ENCODE data around the gene CTNNA3. TPM values are rescaled to one million over a fixed set of nuclear protein-coding genes. Genes with fewer than 3 reads are reported as not detected.

CTNNA3 gene
- total RNA-seq, 4 donors from 2014 or later: 0.47 to 3.3 (median 0.80) TPM; not detected in 1

DNA sequence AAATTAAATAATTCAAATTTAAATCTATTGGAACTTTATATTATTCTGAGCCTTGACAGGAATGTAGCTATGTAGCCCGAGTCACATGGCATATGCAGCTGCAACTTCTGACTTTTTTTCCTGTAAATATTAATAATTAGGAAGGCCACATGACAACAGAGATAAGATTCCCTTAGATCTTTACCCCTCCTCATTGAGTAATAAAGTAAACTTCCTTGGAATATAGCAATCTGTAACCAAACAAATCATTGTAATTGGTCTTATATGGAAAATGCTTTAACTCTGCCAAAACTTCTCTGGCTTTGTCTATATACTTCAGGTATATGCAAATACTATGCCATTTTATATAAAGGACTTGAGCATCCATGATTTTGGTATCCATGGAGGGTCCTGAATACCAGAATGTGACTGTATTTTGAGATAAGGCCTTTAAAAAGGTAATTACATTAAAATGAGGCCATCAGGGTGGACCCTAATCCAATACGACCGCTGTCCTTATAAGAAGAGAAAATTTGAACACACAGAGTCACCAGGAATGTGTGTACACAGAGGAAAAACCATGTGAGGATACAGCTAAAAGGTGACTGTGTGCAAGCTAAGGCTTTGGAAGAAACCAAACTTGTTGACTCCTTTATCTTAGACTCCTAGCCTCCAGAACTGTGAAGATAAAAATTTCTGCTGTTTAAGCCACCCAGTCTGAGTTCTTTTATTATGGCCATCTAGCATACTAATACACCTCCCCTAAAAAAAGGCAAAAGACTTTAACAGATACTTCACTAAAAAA is 222.0 kb downstream of the CTNNA3 start:
- no peak overlapping the region for H3K27ac ChIP-seq
- no peak for DNase-seq
- TF ChIP-seq POLR2A (IDR thresholded peaks at IDR 0.05): no peak
- TF ChIP-seq, protein P1, sequence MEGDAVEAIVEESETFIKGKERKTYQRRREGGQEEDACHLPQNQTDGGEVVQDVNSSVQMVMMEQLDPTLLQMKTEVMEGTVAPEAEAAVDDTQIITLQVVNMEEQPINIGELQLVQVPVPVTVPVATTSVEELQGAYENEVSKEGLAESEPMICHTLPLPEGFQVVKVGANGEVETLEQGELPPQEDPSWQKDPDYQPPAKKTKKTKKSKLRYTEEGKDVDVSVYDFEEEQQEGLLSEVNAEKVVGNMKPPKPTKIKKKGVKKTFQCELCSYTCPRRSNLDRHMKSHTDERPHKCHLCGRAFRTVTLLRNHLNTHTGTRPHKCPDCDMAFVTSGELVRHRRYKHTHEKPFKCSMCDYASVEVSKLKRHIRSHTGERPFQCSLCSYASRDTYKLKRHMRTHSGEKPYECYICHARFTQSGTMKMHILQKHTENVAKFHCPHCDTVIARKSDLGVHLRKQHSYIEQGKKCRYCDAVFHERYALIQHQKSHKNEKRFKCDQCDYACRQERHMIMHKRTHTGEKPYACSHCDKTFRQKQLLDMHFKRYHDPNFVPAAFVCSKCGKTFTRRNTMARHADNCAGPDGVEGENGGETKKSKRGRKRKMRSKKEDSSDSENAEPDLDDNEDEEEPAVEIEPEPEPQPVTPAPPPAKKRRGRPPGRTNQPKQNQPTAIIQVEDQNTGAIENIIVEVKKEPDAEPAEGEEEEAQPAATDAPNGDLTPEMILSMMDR (IDR thresholded peaks at IDR 0.05): no peak
- no peak overlapping the region for H3K4me3 ChIP-seq
- H3K4me1 ChIP-seq: no peaks in the 10 kb centered on the region
- H3K36me3 ChIP-seq: no peaks in the 10 kb centered on the region
- no peaks in the 10 kb centered on the region for H3K27me3 ChIP-seq
- H3K9me3 ChIP-seq: peaks cover 0 to 9% (median 0%) of the 10 kb centered on the region in 4 donors

DNA sequence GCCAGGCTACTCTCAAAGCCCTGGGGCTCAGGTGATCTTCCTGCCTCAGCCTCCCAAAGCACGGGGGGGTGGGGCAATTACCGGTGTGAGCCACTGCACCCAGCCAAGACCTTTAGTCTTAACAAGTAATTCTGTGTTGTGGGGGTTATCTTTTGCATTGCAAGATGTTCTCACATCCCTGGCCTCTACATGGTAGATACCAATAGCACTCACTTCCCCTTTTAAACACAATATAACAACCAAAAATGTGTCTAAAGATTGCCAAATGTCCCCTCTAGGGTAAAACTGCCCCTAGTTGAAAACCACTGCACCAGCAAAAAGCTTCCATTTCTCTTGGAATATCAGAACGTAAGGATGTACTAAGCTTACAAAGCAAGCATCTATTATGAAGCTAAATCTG is 225.0 kb downstream of the CTNNA3 start:
- TF ChIP-seq POLR2A (IDR thresholded peaks at IDR 0.05): no peak
- TF ChIP-seq, protein P1 (IDR thresholded peaks at IDR 0.05): no peak
- H3K27ac ChIP-seq: no peak overlapping the region

DNA sequence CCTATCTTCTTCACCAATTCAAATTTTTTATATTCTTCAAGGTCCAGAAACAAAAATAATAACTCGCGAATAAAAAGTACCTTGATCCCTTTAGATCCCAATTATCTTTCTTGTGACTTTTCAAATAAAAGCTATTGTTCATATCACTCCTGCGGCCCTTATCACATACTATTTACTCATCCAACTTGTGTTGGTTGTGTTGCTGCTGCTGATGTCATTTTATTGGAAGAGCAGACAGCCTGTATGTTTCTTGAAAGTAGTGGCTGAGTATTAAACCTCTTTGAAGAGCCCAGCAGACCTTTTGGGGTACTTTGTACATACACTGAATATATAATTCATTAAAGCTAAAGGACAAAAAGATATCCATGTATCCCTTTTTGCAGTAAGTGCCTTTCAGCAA is 231.7 kb downstream of the CTNNA3 start:
- Histone ChIP-seq H3K27me3 (no peaks in the 10 kb centered on the region), H3K4me1 (no peaks in the 10 kb centered on the region), H3K36me3 (no peaks in the 10 kb centered on the region), H3K27ac (no peak overlapping the region), H3K4me3 (no peak overlapping the region), H3K9me3 (no peaks in the 10 kb centered on the region)
- DNase-seq: no peak
- no peak for TF ChIP-seq POLR2A (IDR thresholded peaks at IDR 0.05)
- TF ChIP-seq, protein P1 (IDR thresholded peaks at IDR 0.05): no peak

More for the DNA sequence above, 225.0 kb downstream of the CTNNA3 start:
- Histone ChIP-seq H3K4me1 (no peaks in the 10 kb centered on the region), H3K9me3 (no peaks in the 10 kb centered on the region), H3K4me3 (no peak overlapping the region), H3K27me3 (no peaks in the 10 kb centered on the region), H3K36me3 (no peaks in the 10 kb centered on the region)
- no peak for DNase-seq

DNA sequence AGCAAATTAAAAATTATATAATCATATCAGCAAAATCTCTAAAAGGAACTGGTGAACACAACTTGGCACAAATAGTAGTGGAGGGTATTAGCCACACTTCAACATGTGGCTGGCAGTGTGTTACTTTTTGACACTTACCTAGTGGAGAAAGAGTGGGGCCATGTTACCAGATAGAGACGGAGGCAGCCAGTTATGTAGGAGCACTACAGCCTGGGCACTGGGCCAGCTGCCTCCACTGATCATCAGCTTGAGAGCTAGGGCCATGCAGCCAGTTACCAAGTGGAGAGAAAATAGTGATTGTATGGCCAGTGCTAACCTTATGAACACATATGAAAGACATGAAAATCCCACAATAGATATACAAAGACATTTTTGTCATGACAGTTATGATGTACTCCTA is 243.1 kb downstream of the CTNNA3 start:
- Histone ChIP-seq H3K27me3 (no peaks in the 10 kb centered on the region), H3K9me3 (no peaks in the 10 kb centered on the region), H3K27ac (no peak overlapping the region), H3K4me3 (no peak overlapping the region), H3K4me1 (no peaks in the 10 kb centered on the region), H3K36me3 (no peaks in the 10 kb centered on the region)
- TF ChIP-seq, protein P1 (IDR thresholded peaks at IDR 0.05): no peak
- no peak for TF ChIP-seq POLR2A (IDR thresholded peaks at IDR 0.05)
- DNase-seq: no peak

DNA sequence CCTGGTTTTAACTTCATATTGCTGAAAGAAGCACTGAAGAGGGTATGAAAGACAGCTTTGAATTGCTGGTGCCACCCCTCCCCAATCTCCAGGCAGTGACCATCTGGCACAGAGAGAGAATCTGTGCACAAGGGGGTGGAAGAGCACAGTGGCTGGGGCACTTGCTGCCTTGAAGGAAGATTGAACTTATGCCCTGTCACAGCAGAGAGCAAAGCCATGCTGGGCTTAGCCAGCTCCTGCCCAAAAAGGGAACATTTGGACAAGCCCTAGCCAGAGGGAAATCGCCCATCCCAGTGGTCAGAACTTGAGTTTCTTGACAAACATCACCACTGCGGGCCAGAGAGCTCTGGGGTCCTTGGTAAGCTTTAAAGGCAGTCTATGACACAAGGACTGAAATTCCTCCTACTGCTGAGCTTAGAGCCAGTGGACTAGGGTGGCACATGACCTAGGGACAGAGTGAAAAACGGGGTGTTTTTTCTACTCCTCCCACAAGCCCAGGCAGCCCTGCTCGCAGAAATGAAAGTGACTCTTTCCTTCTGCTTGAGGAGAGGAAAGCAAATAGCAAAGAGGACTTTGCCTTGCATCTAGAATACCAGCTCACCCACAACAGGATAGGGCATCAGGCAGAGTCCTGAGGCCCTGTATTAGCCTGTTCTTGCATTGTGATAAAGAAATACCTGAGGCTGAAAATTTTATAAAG is 257.2 kb downstream of the CTNNA3 start:
- no peaks in the 10 kb centered on the region for H3K9me3 ChIP-seq
- no peak overlapping the region for H3K4me3 ChIP-seq
- H3K36me3 ChIP-seq: no peaks in the 10 kb centered on the region
- no peak for TF ChIP-seq POLR2A (IDR thresholded peaks at IDR 0.05)
- TF ChIP-seq, protein P1 (IDR thresholded peaks at IDR 0.05): no peak
- no peaks in the 10 kb centered on the region for H3K4me1 ChIP-seq
- H3K27me3 ChIP-seq: no peaks in the 10 kb centered on the region
- no peak for DNase-seq
- H3K27ac ChIP-seq: no peak overlapping the region
